Activated CD4-positive, alpha-beta memory T cell treated with anti-CD3 and anti-CD28 coated beads for 36 hours (primary cell): ENCODE results near the gene PZP. TPM values are rescaled to one million over a fixed set of nuclear protein-coding genes. Genes with fewer than 3 reads are reported as not detected.
A peak's percentile ranks its signal among the peaks of the same experiment; 100 is the strongest.

Experiments
- CTCF ChIA-PET: fragments of 350-600 bp; sonication (Branson Sonifier 250); formaldehyde crosslinking; loops from one replicate; lab custom pipeline; 2021; ENCODE audit warnings: antibody characterized with exemption, inconsistent platforms; lab: Charles Lee
- POLR2A ChIA-PET: fragments of 350-600 bp; sonication (Branson Sonifier 250); formaldehyde crosslinking; loops from one replicate; lab custom pipeline; 2021; ENCODE audit warnings: antibody characterized with exemption; lab: Charles Lee
- DNase-seq: peaks from one replicate; pipeline ENCODE4 v3.0.0-alpha.2; 2020
- H3K27ac Mint-ChIP-seq: one replicate; pipeline ENCODE4 v1.8.0; 2021; ENCODE audit warnings: mixed read lengths
- H3K27me3 Mint-ChIP-seq: one replicate; pipeline ENCODE4 v1.8.0; 2021; ENCODE audit warnings: mixed read lengths
- H3K36me3 Mint-ChIP-seq: one replicate; pipeline ENCODE4 v1.8.0; 2021; ENCODE audit warnings: mixed read lengths
- H3K4me1 Mint-ChIP-seq: one replicate; pipeline ENCODE4 v1.8.0; 2021; ENCODE audit warnings: low read depth, mixed read lengths
- H3K4me3 Mint-ChIP-seq: one replicate; pipeline ENCODE4 v1.8.0; 2021; ENCODE audit warnings: mild to moderate bottlenecking, mixed read lengths
- H3K9me3 Mint-ChIP-seq: one replicate; pipeline ENCODE4 v1.8.0; 2021; ENCODE audit warnings: mixed read lengths
- intact Hi-C: fragments of 100-400 bp; cut with micrococcal nuclease; formaldehyde crosslinking; loops from one replicate; pipeline ENCODE4 v1.15.1; 2023
- total RNA-seq, 2 experiments: library from RNA; stranded (reverse); gene quantifications; one replicate each; pipeline ENCODE4 v1.2.3, GENCODE V29; 2021

The PZP gene
- total RNA-seq, 2 experiments from 2014 or later, result not detected

DNA sequence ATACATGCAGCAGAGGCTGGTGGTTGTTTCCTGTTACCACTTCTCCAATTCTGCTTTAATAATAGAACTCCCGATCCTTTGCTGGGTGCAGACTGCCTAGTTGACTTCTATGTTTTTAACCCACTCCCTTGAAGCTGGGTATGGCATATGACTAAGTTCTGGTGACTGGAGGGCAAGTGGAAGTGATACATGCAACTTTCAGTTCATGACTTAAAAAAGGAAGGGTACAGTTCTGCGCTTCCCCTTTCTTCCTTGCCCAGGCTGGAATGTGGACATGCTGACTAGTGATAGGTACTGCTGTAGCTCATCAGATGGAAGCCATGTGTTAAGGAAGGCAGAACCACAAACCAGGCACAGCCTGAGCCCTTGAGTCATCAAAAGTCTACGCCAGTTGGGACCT, 90.0 kb downstream of the PZP start:
- no peaks in the 10 kb centered on the region for H3K27me3 Mint-ChIP-seq
- peak; percentile 20 for DNase-seq
- ChIA-PET POLR2A (interaction anchor here (0.6 kb wide), 1 partner anchor 32 kb away, joined by 3 read pairs; no protein-coding TSS in a partner anchor), CTCF (no interaction called here)
- H3K27ac Mint-ChIP-seq, result no peak overlapping the region
- H3K4me1 Mint-ChIP-seq, result peaks cover 28% of the 10 kb centered on the region
- H3K9me3 Mint-ChIP-seq, result no peaks in the 10 kb centered on the region
- H3K36me3 Mint-ChIP-seq, result no peaks in the 10 kb centered on the region
- intact Hi-C loops, result no loop called here
- no peak overlapping the region for H3K4me3 Mint-ChIP-seq

GRCh38 chr12:9115731-9116559, 92.2 kb downstream of the PZP start, which contains the start of gene A2M:
Gene A2M, minus strand, starts transcription at chr12:9115919. Its CDS starts 70 bp downstream, at chr12:9115849.
- H3K36me3 Mint-ChIP-seq, result no peaks in the 10 kb centered on the region
- no peaks in the 10 kb centered on the region for H3K9me3 Mint-ChIP-seq
- DNase-seq, result no peak
- H3K4me3 Mint-ChIP-seq, result no peak within 1 kb of the TSS
- CTCF ChIA-PET, result interaction anchor here (1.1 to 2.3 kb wide), 2 partner anchors 13 to 19 kb away, joined by 3 to 6 read pairs; no protein-coding TSS in a partner anchor
- no peak within 1 kb of the TSS for H3K27ac Mint-ChIP-seq
- intact Hi-C loops, result no loop called here
- H3K27me3 Mint-ChIP-seq, result no peaks in the 10 kb centered on the region
- H3K4me1 Mint-ChIP-seq, result peaks cover 28% of the 10 kb centered on the region
- POLR2A ChIA-PET, result no interaction called here

DNA sequence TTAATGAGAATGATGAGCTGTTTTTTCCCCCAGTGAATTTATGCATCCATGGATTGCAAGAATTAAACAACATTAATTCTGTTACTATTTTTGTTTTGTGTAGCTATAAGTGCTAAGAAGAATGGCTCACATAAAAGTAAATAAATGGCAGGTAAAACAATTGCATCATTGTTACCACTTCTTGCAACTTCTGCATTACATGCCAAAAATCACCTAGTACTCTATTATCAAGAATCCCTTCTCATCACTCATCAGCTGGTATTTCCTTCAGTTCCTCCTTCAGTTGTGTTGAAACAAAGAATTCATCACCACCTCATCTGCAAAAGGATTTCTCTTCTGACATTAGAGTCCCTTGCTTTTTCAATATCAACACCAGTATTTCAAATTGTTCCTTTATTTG, 93.2 kb downstream of the PZP start:
- Mint-ChIP-seq H3K4me1 (peaks cover 28% of the 10 kb centered on the region), H3K27ac (no peak overlapping the region)

GRCh38 chr12:9113987-9114309, 94.2 kb downstream of the PZP start:
- no peaks in the 10 kb centered on the region for H3K9me3 Mint-ChIP-seq
- no peak overlapping the region for H3K27ac Mint-ChIP-seq
- DNase-seq, result no peak
- CTCF ChIA-PET, result no interaction called here
- POLR2A ChIA-PET, result no interaction called here
- H3K4me1 Mint-ChIP-seq, result peaks cover 28% of the 10 kb centered on the region
- no peaks in the 10 kb centered on the region for H3K27me3 Mint-ChIP-seq
- intact Hi-C loops, result no loop called here
- no peak overlapping the region for H3K4me3 Mint-ChIP-seq
- H3K36me3 Mint-ChIP-seq, result no peaks in the 10 kb centered on the region

More for the DNA sequence above, 93.2 kb downstream of the PZP start:
- intact Hi-C loops, result no loop called here
- ChIA-PET POLR2A (no interaction called here), CTCF (interaction anchor here (1.2 kb wide), 1 partner anchor 21 kb away, joined by 5 read pairs; no protein-coding TSS in a partner anchor)
- H3K4me3 Mint-ChIP-seq, result no peak overlapping the region
- no peaks in the 10 kb centered on the region for H3K36me3 Mint-ChIP-seq
- DNase-seq, result no peak
- H3K27me3 Mint-ChIP-seq, result no peaks in the 10 kb centered on the region
- H3K9me3 Mint-ChIP-seq, result no peaks in the 10 kb centered on the region

DNA sequence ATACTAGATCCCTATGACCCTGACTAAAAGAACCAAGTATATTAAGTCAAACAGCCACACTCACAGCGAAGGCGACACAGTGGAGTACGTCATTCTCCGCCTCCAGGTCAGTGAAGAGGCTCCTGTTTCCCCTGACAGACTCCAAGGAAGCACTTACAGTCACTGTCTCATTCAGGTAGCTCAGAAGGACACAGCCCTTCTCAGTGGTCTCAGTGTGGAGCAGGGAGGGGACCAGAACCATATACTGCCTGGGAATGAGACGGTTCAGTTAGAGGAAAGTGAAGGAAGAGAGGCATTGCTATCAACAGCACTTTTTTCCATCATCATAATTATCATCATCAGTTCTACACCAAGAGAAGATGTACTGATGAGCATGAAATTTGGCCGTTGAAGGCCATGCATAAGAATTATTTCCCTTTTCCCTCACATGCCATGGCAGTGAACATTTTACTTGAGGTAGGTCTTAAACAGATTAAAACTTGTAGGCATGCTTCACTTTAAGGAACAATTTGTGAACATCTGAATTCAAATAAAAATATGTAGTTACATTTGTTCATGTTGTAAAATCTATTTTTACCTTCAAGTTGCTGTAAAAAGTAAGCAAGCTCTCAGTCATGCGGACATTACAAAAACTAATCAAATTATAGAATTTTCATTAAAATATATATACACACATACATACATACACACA, 94.8 kb downstream of the PZP start:
- no peak overlapping the region for H3K4me3 Mint-ChIP-seq
- H3K36me3 Mint-ChIP-seq, result no peaks in the 10 kb centered on the region
- intact Hi-C loops, result no loop called here
- H3K4me1 Mint-ChIP-seq, result peaks cover 25% of the 10 kb centered on the region
- POLR2A ChIA-PET, result no interaction called here
- CTCF ChIA-PET, result no interaction called here
- no peaks in the 10 kb centered on the region for H3K9me3 Mint-ChIP-seq
- DNase-seq, result no peak
- H3K27me3 Mint-ChIP-seq, result no peaks in the 10 kb centered on the region
- H3K27ac Mint-ChIP-seq, result no peak overlapping the region

DNA sequence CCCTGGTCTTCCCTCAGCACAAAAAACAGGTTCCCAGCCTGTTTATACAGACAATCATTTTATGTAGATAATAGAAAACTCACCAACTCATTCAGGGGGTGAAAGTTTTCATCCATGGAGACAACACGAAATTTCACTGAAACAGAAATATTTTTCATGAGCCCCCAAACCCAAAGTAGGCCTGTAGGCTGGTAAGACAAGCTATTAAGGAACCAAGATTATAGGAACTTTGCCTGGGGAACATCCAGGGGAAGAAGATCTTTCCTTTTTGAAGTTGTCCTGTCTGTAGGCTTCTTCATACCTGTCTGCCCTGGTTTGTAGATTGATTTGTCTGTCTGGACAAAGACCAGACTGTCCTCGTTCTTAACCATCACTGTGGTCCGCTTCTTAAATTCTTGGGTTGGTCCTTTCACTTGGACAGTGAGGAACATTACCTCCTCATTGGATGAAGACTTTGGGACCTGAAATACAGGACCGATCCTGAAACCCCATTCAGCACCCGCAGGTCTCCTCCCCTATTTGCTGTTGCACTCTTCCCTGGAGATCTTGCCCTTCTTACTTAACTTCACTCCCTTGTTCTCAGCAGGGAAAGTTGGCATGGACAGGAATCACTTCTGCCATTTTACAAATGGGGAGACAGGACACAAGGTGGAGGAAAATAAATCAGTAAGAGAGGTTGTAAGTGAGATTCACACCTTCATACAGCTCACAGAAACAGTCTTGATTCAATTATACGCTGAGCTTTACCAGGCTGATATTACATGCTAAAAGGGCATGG, 95.9 kb downstream of the PZP start:
- intact Hi-C loops, result loop anchor here (1.0 kb wide), 1 partner anchor 9 kb away; no protein-coding TSS in a partner anchor
- Mint-ChIP-seq H3K36me3 (no peaks in the 10 kb centered on the region), H3K27me3 (no peaks in the 10 kb centered on the region), H3K27ac (no peak overlapping the region), H3K9me3 (no peaks in the 10 kb centered on the region), H3K4me3 (no peak overlapping the region), H3K4me1 (peaks cover 19% of the 10 kb centered on the region)
- ChIA-PET POLR2A (no interaction called here), CTCF (interaction anchor here (0.6 kb wide), 1 partner anchor 136 kb away, joined by 3 read pairs; no protein-coding TSS in a partner anchor)
- DNase-seq, result no peak

DNA sequence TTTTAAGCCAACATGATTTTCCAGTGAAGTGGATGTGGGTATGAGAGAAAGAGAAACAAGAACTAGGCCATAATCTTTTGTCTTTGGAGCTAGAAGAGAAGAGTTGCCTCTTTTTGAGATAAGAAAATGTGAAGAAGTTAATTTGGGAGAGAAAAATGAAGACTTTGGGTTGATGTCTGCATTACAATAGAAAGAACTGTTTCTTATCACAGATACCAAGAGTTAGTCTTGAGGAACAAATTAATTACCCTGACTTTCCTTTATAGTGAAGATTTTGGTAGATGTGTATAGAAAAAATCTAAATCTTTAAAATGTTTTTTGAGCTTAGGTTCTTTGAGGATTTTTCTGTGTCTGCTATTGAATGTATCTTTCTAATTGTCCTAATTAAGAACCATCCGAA, 96.7 kb downstream of the PZP start:
- POLR2A ChIA-PET, result no interaction called here
- no peak overlapping the region for H3K27ac Mint-ChIP-seq
- H3K4me1 Mint-ChIP-seq, result peaks cover 15% of the 10 kb centered on the region
- H3K27me3 Mint-ChIP-seq, result no peaks in the 10 kb centered on the region
- no peaks in the 10 kb centered on the region for H3K9me3 Mint-ChIP-seq
- H3K4me3 Mint-ChIP-seq, result no peak overlapping the region
- CTCF ChIA-PET, result interaction anchor here (0.6 kb wide), 1 partner anchor 654 kb away, joined by 3 read pairs; no protein-coding TSS in a partner anchor
- no peaks in the 10 kb centered on the region for H3K36me3 Mint-ChIP-seq
- DNase-seq, result no peak
- intact Hi-C loops, result no loop called here

DNA sequence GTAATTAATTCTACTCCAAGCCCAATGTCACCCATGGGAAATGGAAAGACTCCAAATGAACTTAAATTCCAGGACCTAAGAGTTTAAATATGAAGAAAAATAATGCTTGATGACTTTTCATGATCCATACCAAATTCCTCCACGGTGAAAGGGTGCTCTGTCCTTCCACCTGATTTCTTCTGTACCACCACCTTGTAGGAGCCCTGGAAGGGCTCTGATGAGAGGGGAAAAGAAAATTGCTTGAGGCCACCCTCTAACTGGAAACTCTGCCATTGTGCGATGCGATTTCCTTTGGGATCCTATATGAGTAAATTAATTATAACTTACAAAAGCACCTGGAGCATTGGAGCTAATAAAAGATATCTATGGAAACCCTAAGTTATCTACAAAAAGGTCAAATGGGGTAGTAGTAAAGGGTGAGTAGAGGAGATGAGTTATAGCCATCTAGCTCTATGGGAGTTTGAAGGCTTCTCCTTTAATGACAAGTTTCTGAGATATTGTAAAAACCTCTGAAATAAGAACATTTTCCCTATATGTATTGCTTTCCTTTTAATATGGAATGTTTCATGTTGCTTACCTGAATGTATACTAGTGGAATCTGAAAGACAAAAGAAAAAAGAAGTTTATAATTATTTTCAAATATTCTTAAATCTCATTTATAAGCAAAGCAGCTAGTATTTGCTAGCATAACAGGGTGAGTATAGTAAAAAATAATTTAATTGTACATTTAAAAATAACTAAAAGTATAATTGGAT, 98.3 kb downstream of the PZP start:
- H3K27ac Mint-ChIP-seq, result no peak overlapping the region
- H3K36me3 Mint-ChIP-seq, result no peaks in the 10 kb centered on the region
- H3K9me3 Mint-ChIP-seq, result no peaks in the 10 kb centered on the region
- DNase-seq, result no peak
- intact Hi-C loops, result no loop called here
- peaks cover 11% of the 10 kb centered on the region for H3K4me1 Mint-ChIP-seq
- POLR2A ChIA-PET, result interaction anchor here (0.6 kb wide), 1 partner anchor 109 kb away, joined by 3 read pairs; no protein-coding TSS in a partner anchor
- CTCF ChIA-PET, result no interaction called here
- H3K27me3 Mint-ChIP-seq, result no peaks in the 10 kb centered on the region
- no peak overlapping the region for H3K4me3 Mint-ChIP-seq

DNA sequence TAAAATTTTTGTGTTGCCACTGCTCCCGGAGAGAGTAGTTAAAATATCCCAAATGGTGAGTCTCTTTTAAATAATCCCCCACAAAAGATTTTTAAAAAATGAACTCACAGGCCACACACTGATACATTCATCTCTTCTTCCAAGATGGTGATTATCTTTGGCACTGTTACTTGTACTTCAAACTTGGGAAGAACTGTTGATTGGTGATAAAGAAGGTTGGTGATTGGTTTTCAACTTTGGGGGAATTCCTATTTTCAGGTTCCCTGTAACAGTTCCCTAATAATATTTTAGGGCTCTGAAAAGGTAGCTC, 99.0 kb downstream of the PZP start:
- H3K4me1 Mint-ChIP-seq, result peaks cover 13% of the 10 kb centered on the region
- H3K9me3 Mint-ChIP-seq, result no peaks in the 10 kb centered on the region
- ChIA-PET CTCF (no interaction called here), POLR2A (no interaction called here)
- DNase-seq, result no peak
- H3K36me3 Mint-ChIP-seq, result no peaks in the 10 kb centered on the region
- H3K27me3 Mint-ChIP-seq, result no peaks in the 10 kb centered on the region
- intact Hi-C loops, result no loop called here
- H3K27ac Mint-ChIP-seq, result no peak overlapping the region
- no peak overlapping the region for H3K4me3 Mint-ChIP-seq

DNA sequence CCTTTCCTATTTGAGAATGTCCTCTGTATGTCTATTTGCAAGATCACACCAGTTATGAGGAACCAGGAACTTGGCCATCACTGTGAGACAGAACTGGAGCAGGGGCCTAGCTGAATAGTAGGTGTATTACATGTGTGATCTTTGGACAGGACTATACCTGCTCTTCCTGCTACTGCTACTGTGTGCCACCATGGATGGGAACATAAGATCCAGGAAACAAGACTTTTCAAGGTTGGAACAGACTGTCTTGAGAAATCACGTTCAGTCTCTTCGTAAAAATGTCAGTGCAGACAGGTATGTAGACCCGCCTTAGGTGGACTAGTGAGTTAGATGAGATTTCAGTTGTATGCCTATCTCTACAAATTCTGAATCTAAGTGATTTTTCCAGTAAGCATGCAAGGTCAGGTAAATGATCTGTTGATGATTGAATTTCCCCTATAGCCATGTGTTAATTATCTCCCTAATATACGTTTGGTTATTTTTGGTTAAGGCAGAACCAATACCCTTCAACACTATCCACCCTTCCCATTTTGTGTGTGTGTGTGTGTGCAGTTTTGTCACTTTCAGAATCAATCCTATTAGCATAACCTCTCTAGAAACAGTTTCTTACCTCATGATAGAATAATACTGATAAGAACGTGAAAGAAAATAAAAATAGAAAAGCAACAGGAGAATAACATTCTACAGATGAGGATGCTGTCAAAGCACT, 99.5 kb downstream of the PZP start:
- peaks cover 18% of the 10 kb centered on the region for H3K4me1 Mint-ChIP-seq
- H3K9me3 Mint-ChIP-seq, result no peaks in the 10 kb centered on the region
- intact Hi-C loops, result no loop called here
- no peak for DNase-seq
- H3K27me3 Mint-ChIP-seq, result no peaks in the 10 kb centered on the region
- CTCF ChIA-PET, result no interaction called here
- no peak overlapping the region for H3K27ac Mint-ChIP-seq
- no peaks in the 10 kb centered on the region for H3K36me3 Mint-ChIP-seq
- H3K4me3 Mint-ChIP-seq, result no peak overlapping the region
- POLR2A ChIA-PET, result no interaction called here

DNA sequence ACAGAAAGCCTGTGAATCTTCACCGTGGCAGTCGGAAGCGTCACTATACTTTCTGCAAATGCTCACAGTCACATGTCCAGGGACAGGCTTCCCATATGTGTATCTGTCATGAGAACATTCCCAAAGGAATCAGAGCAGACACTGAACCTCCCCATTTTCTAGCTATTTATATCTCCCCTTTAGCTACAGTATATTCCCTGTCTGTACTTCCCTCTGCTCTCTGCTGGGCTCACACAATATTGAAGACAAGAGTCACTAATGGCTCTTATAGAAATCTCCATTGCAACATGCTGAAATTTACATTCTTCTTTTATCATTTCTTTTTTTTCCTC, 100.7 kb downstream of the PZP start:
- no peaks in the 10 kb centered on the region for H3K36me3 Mint-ChIP-seq
- peaks cover 26% of the 10 kb centered on the region for H3K4me1 Mint-ChIP-seq
- no peak overlapping the region for H3K27ac Mint-ChIP-seq
- no peaks in the 10 kb centered on the region for H3K9me3 Mint-ChIP-seq
- ChIA-PET POLR2A (no interaction called here), CTCF (no interaction called here)
- H3K4me3 Mint-ChIP-seq, result no peak overlapping the region
- H3K27me3 Mint-ChIP-seq, result no peaks in the 10 kb centered on the region
- no peak for DNase-seq
- intact Hi-C loops, result no loop called here
